ENCODE measurements around the gene CHST13. TPM values are rescaled to one million over a fixed set of nuclear protein-coding genes. Genes with fewer than 3 reads are reported as not detected.

Gene CHST13
- total and polyA plus RNA-seq, 2 of the 4 experiments (the other 2 are of a cell fraction) = not detected

DNA sequence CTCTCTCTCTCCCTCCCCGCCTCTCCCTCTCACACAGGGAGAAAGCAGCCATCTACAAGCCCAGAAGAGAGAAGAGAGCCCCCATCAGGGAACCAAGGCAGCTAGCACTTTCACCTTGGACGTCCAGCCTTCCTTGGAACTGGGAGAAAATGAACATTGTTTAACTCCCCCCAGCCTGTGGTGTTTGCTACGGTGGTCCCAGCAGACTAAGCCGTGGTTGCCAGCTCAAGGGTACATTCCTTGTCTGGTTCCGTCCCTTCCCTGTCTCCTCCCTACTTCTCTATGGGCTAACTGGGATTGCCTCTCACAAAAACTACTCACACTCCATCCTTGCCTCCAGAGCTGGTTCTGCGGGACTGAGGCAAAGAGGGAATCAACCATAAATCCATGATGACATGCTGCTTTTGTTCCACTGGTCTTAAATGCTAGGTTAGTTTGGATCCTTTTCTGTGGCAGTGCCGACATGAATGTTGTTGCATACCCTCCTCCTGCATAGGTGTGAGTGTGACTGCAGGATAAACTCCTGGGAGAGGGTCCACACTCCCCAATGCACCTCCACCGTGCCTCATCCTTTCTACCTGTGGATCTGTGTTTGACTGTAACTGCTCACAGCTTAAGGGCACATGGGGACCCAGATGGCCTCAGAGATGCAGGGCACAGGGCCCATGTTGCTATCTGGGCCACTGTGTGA is 22.7 kb downstream of the CHST13 start:
- Histone ChIP-seq H2BK20ac (ENCODE audit: low read depth, low read length) (no peak overlapping the region), H3K79me1 (ENCODE audit: low read depth in 1 of 2, low read length in 2 of 2) (no peaks in the 10 kb centered on the region), H2AFZ (replicated peaks; ENCODE audit: low read length, poor library complexity) (no peak overlapping the region), H3K4me1 (ENCODE audit: control insufficient read depth, insufficient read depth, low read length) (no peaks in the 10 kb centered on the region), H4K5ac (ENCODE audit: low read depth, low read length) (no peak overlapping the region), H3K23ac (ENCODE audit: low read depth, low read length) (no peak overlapping the region), H3K14ac (replicated peaks; ENCODE audit: low read depth, low read length) (no peak overlapping the region), H4K91ac (ENCODE audit: insufficient read depth, low read depth, low read length) (no peak overlapping the region), H2BK120ac (ENCODE audit: low read depth, low read length) (no peak overlapping the region), H2AK9ac (replicated peaks; ENCODE audit: low read depth, low read length, poor library complexity) (no peak overlapping the region), H3K56ac (ENCODE audit: extremely low read depth, insufficient read depth, low read length) (no peak overlapping the region), H2AK5ac (ENCODE audit: low read depth, low read length) (no peak overlapping the region), H3K27me3 (ENCODE audit: control insufficient read depth, insufficient read depth, low read length) (peaks cover 36% of the 10 kb centered on the region), H2BK5ac (ENCODE audit: low read depth, low read length, poor library complexity, severe bottlenecking) (no peak overlapping the region), H3K9me1 (ENCODE audit: insufficient read depth, low read length) (no peaks in the 10 kb centered on the region), H4K20me1 (ENCODE audit: insufficient read depth, low read length) (no peaks in the 10 kb centered on the region), H4K8ac (ENCODE audit: low read depth in 2 of 2, low read length in 2 of 2) (no peak overlapping the region), H3K27ac (ENCODE audit: insufficient read depth, low read length) (no peak overlapping the region), H3K4me2 (ENCODE audit: low read depth, low read length) (no peak overlapping the region), H3K9me3 (ENCODE audit: control insufficient read depth, insufficient read depth, low read length) (no peaks in the 10 kb centered on the region; the same call in 1 of the 2 replicates), H2BK15ac (ENCODE audit: low read depth, low read length) (no peak overlapping the region), H3K9ac (ENCODE audit: low read depth, low read length) (no peak overlapping the region), H3K18ac (ENCODE audit: low read depth, low read length) (no peak overlapping the region), H3K36me3 (ENCODE audit: control insufficient read depth, insufficient read depth, low read length) (no peaks in the 10 kb centered on the region), H3K4me3 (ENCODE audit: insufficient read depth, low read depth, low read length) (no peak overlapping the region), H3K4ac (ENCODE audit: low read depth, low read length) (no peak overlapping the region)
- dilution Hi-C loops (cut with HindIII; ENCODE audit: low sequenced_read_pairs, unreplicated experiment) = no loop called here
- CTCF ChIA-PET = interaction anchor here (0.7 to 1.1 kb wide), 2 partner anchors 12 to 16 kb away, joined by 3 read pairs; partner anchors contain the start of gene C3orf22
- no peak for ATAC-seq (ENCODE audit: low read depth)
- TF ChIP-seq CHD1 (IDR thresholded peaks at IDR 0.05; ENCODE audit: low read depth, low read length) (no peak), FOS (IDR thresholded peaks at IDR 0.05; ENCODE audit: low read depth, low read length) (no peak), SMC3 (IDR thresholded peaks at IDR 0.05; ENCODE audit: low read depth, low read length) (no peak), RAD21 (IDR thresholded peaks at IDR 0.05; ENCODE audit: low read length) (no peak), CEBPB (IDR thresholded peaks at IDR 0.05; ENCODE audit: low read depth, low read length) (no peak), MAFK (IDR thresholded peaks at IDR 0.05; ENCODE audit: low read depth, low read length) (no peak), BHLHE40 (IDR thresholded peaks at IDR 0.05; ENCODE audit: low read depth, low read length) (no peak), POLR2A (IDR thresholded peaks at IDR 0.05; ENCODE audit: low read depth, low read length) (no peak), MXI1 (IDR thresholded peaks at IDR 0.05; ENCODE audit: borderline replicate concordance, low read depth, low read length) (no peak), RFX5 (IDR thresholded peaks at IDR 0.05; ENCODE audit: low read depth, low read length) (no peak), NFE2L2 (IDR thresholded peaks at IDR 0.05; ENCODE audit: low read depth, low read length) (no peak), MAZ (IDR thresholded peaks at IDR 0.05; ENCODE audit: borderline replicate concordance, low read depth, low read length) (no peak), RCOR1 (IDR thresholded peaks at IDR 0.05; ENCODE audit: insufficient replicate concordance, low read length) (no peak)
- TF ChIP-seq, protein P1, sequence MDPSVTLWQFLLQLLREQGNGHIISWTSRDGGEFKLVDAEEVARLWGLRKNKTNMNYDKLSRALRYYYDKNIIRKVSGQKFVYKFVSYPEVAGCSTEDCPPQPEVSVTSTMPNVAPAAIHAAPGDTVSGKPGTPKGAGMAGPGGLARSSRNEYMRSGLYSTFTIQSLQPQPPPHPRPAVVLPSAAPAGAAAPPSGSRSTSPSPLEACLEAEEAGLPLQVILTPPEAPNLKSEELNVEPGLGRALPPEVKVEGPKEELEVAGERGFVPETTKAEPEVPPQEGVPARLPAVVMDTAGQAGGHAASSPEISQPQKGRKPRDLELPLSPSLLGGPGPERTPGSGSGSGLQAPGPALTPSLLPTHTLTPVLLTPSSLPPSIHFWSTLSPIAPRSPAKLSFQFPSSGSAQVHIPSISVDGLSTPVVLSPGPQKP (IDR thresholded peaks at IDR 0.05; ENCODE audit: borderline replicate concordance, low read depth, low read length) = no peak
- TF ChIP-seq, protein P2, sequence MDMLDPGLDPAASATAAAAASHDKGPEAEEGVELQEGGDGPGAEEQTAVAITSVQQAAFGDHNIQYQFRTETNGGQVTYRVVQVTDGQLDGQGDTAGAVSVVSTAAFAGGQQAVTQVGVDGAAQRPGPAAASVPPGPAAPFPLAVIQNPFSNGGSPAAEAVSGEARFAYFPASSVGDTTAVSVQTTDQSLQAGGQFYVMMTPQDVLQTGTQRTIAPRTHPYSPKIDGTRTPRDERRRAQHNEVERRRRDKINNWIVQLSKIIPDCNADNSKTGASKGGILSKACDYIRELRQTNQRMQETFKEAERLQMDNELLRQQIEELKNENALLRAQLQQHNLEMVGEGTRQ (IDR thresholded peaks at IDR 0.05; ENCODE audit: low read depth, low read length) = no peak
- TF ChIP-seq, protein P3, sequence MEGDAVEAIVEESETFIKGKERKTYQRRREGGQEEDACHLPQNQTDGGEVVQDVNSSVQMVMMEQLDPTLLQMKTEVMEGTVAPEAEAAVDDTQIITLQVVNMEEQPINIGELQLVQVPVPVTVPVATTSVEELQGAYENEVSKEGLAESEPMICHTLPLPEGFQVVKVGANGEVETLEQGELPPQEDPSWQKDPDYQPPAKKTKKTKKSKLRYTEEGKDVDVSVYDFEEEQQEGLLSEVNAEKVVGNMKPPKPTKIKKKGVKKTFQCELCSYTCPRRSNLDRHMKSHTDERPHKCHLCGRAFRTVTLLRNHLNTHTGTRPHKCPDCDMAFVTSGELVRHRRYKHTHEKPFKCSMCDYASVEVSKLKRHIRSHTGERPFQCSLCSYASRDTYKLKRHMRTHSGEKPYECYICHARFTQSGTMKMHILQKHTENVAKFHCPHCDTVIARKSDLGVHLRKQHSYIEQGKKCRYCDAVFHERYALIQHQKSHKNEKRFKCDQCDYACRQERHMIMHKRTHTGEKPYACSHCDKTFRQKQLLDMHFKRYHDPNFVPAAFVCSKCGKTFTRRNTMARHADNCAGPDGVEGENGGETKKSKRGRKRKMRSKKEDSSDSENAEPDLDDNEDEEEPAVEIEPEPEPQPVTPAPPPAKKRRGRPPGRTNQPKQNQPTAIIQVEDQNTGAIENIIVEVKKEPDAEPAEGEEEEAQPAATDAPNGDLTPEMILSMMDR (conservative IDR thresholded peaks at IDR 0.05; ENCODE audit: low read depth, low read length) = no peak
- POLR2A ChIA-PET (ENCODE audit: unreplicated experiment) = no interaction called here
- in situ Hi-C loops (cut with MboI; ENCODE audit: low sequenced_read_pairs) = no loop called here
- DNase-seq = no peak
- BruUV-seq (replicated peaks) = no TSS peak
- intact Hi-C loops (cut with micrococcal nuclease) = no loop called here
- WGBS, 2 experiments (ENCODE audit: extremely low coverage in 2 of 2, insufficient read length in 1 of 2) = 60% methylated on average over 1 of the region's 8 CpGs; no CpG with 5 or more reads in 1 of the 2 experiments
